Measurements from ENCODE around the gene ECE1.
"Not testable (repeated sequence)": the region's sequence is repeated elsewhere in the genome, so short reads cannot be mapped to it uniquely, and the experiment has no call there.

Gene ECE1

GRCh38 chr1:21285055-21285372 is 5.2 kb downstream of the ECE1 start:
- H3K9ac ChIP-seq (ENCODE audit: low read depth, low read length) = no peak overlapping the region
- H3K36me3 ChIP-seq (ENCODE audit: insufficient read depth, low read length) = no peaks in the 10 kb centered on the region
- no peak overlapping the region for H3K27ac ChIP-seq (ENCODE audit: low read length)
- no peak overlapping the region for H2AFZ ChIP-seq (ENCODE audit: low read depth, low read length)
- TF ChIP-seq CTCF (IDR thresholded peaks at IDR 0.05; ENCODE audit: borderline replicate concordance, extremely low read depth, low read length, poor library complexity, severe bottlenecking) (no peak), EZH2 (IDR thresholded peaks at IDR 0.05; ENCODE audit: borderline replicate concordance, low read depth, low read length, severe bottlenecking) (no peak)
- peaks cover 27% of the 10 kb centered on the region for H4K20me1 ChIP-seq (ENCODE audit: insufficient read depth, low read length)
- H3K79me2 ChIP-seq (ENCODE audit: insufficient read depth, low read length) = no peaks in the 10 kb centered on the region
- H3K4me1 ChIP-seq (ENCODE audit: insufficient read depth, low read length) = peaks cover 8% of the 10 kb centered on the region
- DNase-seq (no peak), ATAC-seq (ENCODE audit: insufficient read depth, low read depth) (no peak)
- no peaks in the 10 kb centered on the region for H3K9me3 ChIP-seq (ENCODE audit: insufficient read depth, low read length, severe bottlenecking)
- no peak overlapping the region for H3K4me2 ChIP-seq (ENCODE audit: insufficient read depth, low read length)
- no peak overlapping the region for H3K4me3 ChIP-seq (ENCODE audit: low read depth in 1 of 2, low read length in 2 of 2)
- H3K27me3 ChIP-seq (ENCODE audit: insufficient read depth, low read length, poor library complexity) = no peaks in the 10 kb centered on the region

- no peak overlapping the region for H3K4me3 ChIP-seq (ENCODE audit: low read depth in 1 of 2, low read length in 2 of 2)
- H3K27ac ChIP-seq (ENCODE audit: low read length) = no peak overlapping the region
- TF ChIP-seq CTCF (IDR thresholded peaks at IDR 0.05; ENCODE audit: borderline replicate concordance, extremely low read depth, low read length, poor library complexity, severe bottlenecking) (no peak), EZH2 (IDR thresholded peaks at IDR 0.05; ENCODE audit: borderline replicate concordance, low read depth, low read length, severe bottlenecking) (no peak)
- H3K79me2 ChIP-seq (ENCODE audit: insufficient read depth, low read length) = no peaks in the 10 kb centered on the region
- H3K27me3 ChIP-seq (ENCODE audit: insufficient read depth, low read length, poor library complexity) = no peaks in the 10 kb centered on the region
- H3K4me1 ChIP-seq (ENCODE audit: insufficient read depth, low read length) = peaks cover 3% of the 10 kb centered on the region
- no peak for ATAC-seq (ENCODE audit: insufficient read depth, low read depth)
- no peak overlapping the region for H2AFZ ChIP-seq (ENCODE audit: low read depth, low read length)
- H3K9ac ChIP-seq (ENCODE audit: low read depth, low read length) = no peak overlapping the region
- no peaks in the 10 kb centered on the region for H3K9me3 ChIP-seq (ENCODE audit: insufficient read depth, low read length, severe bottlenecking)
- DNase-seq = no peak
- peaks cover 24% of the 10 kb centered on the region for H4K20me1 ChIP-seq (ENCODE audit: insufficient read depth, low read length)
- H3K36me3 ChIP-seq (ENCODE audit: insufficient read depth, low read length) = no peaks in the 10 kb centered on the region
- H3K4me2 ChIP-seq (ENCODE audit: insufficient read depth, low read length) = no peak overlapping the region
These were observed 5.8 kb downstream of the ECE1 start for GRCh38 chr1:21284206-21285054.

- no peaks in the 10 kb centered on the region for H3K4me1 ChIP-seq (ENCODE audit: insufficient read depth, low read length)
- ATAC-seq (ENCODE audit: insufficient read depth, low read depth) (no peak), DNase-seq (no peak)
- no peak overlapping the region for H2AFZ ChIP-seq (ENCODE audit: low read depth, low read length)
- H4K20me1 ChIP-seq (ENCODE audit: insufficient read depth, low read length) = peaks cover 15% of the 10 kb centered on the region
- H3K27me3 ChIP-seq (ENCODE audit: insufficient read depth, low read length, poor library complexity) = no peaks in the 10 kb centered on the region
- no peaks in the 10 kb centered on the region for H3K9me3 ChIP-seq (ENCODE audit: insufficient read depth, low read length, severe bottlenecking)
- no peak overlapping the region for H3K4me3 ChIP-seq (ENCODE audit: low read depth in 1 of 2, low read length in 2 of 2)
- no peaks in the 10 kb centered on the region for H3K36me3 ChIP-seq (ENCODE audit: insufficient read depth, low read length)
- no peak overlapping the region for H3K4me2 ChIP-seq (ENCODE audit: insufficient read depth, low read length)
- TF ChIP-seq CTCF (IDR thresholded peaks at IDR 0.05; ENCODE audit: borderline replicate concordance, extremely low read depth, low read length, poor library complexity, severe bottlenecking) (no peak), EZH2 (IDR thresholded peaks at IDR 0.05; ENCODE audit: borderline replicate concordance, low read depth, low read length, severe bottlenecking) (no peak)
- no peaks in the 10 kb centered on the region for H3K79me2 ChIP-seq (ENCODE audit: insufficient read depth, low read length)
- H3K9ac ChIP-seq (ENCODE audit: low read depth, low read length) = no peak overlapping the region
- H3K27ac ChIP-seq (ENCODE audit: low read length) = no peak overlapping the region
These were observed 6.7 kb downstream of the ECE1 start for GRCh38 chr1:21283524-21283923.

- H3K9ac ChIP-seq (ENCODE audit: low read depth, low read length); H3K9me3 ChIP-seq (ENCODE audit: insufficient read depth, low read length, severe bottlenecking); H3K27me3 ChIP-seq (ENCODE audit: insufficient read depth, low read length, poor library complexity); ATAC-seq (ENCODE audit: insufficient read depth, low read depth); H3K4me3 ChIP-seq (ENCODE audit: low read depth in 1 of 2, low read length in 2 of 2); H2AFZ ChIP-seq (ENCODE audit: low read depth, low read length); H4K20me1 ChIP-seq (ENCODE audit: insufficient read depth, low read length); H3K4me2 ChIP-seq (ENCODE audit: insufficient read depth, low read length); H3K27ac ChIP-seq (ENCODE audit: low read length); H3K36me3 ChIP-seq (ENCODE audit: insufficient read depth, low read length); DNase-seq; H3K79me2 ChIP-seq (ENCODE audit: insufficient read depth, low read length); H3K4me1 ChIP-seq (ENCODE audit: insufficient read depth, low read length): not testable (repeated sequence)
These were observed 8.2 kb downstream of the ECE1 start for GRCh38 chr1:21282020-21282419.

All from DND-41 (cell line).